Nephron progenitor cell (in vitro differentiated cells): Measurements from ENCODE around the gene CRTC1.

Source experiments
- DNase-seq: peaks from one replicate; pipeline ENCODE4 v3.0.0; 2021
- H3K27ac Mint-ChIP-seq: 2 replicates; pipeline ENCODE4 v1.8.0; 2021; ENCODE audit warnings: mild to moderate bottlenecking, moderate library complexity, mixed read lengths
- H3K27me3 Mint-ChIP-seq: 2 replicates; pipeline ENCODE4 v1.8.0; 2021; ENCODE audit warnings: mild to moderate bottlenecking, low read depth, mixed read lengths; ENCODE audit not compliant: poor library complexity
- H3K36me3 Mint-ChIP-seq: 2 replicates; pipeline ENCODE4 v1.8.0; 2021; ENCODE audit warnings: low read depth, mixed read lengths
- H3K4me1 Mint-ChIP-seq: 2 replicates; pipeline ENCODE4 v1.8.0; 2021; ENCODE audit warnings: mixed read lengths
- H3K4me3 Mint-ChIP-seq: 2 replicates; pipeline ENCODE4 v1.8.0; 2021; ENCODE audit warnings: mild to moderate bottlenecking, moderate library complexity, mixed read lengths
- H3K9me3 Mint-ChIP-seq: 2 replicates; pipeline ENCODE4 v1.8.0; 2021; ENCODE audit warnings: mild to moderate bottlenecking, moderate library complexity, mixed read lengths
- TF ChIP-seq, protein P1 (sequence below): fragments of 200-600 bp; sonication (generic); IDR thresholded peaks from 2 replicates; pipeline ENCODE4 v1.5.0; 2021; ENCODE audit warnings: antibody characterized with exemption

The CRTC1 gene

GRCh38 chr19:18794692-18795091 is 111.2 kb downstream of the CRTC1 start:
- peaks cover 4% of the 10 kb centered on the region for H3K9me3 Mint-ChIP-seq
- TF ChIP-seq, protein P1, sequence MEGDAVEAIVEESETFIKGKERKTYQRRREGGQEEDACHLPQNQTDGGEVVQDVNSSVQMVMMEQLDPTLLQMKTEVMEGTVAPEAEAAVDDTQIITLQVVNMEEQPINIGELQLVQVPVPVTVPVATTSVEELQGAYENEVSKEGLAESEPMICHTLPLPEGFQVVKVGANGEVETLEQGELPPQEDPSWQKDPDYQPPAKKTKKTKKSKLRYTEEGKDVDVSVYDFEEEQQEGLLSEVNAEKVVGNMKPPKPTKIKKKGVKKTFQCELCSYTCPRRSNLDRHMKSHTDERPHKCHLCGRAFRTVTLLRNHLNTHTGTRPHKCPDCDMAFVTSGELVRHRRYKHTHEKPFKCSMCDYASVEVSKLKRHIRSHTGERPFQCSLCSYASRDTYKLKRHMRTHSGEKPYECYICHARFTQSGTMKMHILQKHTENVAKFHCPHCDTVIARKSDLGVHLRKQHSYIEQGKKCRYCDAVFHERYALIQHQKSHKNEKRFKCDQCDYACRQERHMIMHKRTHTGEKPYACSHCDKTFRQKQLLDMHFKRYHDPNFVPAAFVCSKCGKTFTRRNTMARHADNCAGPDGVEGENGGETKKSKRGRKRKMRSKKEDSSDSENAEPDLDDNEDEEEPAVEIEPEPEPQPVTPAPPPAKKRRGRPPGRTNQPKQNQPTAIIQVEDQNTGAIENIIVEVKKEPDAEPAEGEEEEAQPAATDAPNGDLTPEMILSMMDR = no peak
- H3K36me3 Mint-ChIP-seq = no peaks in the 10 kb centered on the region
- peaks cover 13% of the 10 kb centered on the region for H3K4me1 Mint-ChIP-seq
- no peak for DNase-seq
- H3K27ac Mint-ChIP-seq = no peak overlapping the region
- peaks cover 82% of the 10 kb centered on the region for H3K27me3 Mint-ChIP-seq
- no peak overlapping the region for H3K4me3 Mint-ChIP-seq

DNA sequence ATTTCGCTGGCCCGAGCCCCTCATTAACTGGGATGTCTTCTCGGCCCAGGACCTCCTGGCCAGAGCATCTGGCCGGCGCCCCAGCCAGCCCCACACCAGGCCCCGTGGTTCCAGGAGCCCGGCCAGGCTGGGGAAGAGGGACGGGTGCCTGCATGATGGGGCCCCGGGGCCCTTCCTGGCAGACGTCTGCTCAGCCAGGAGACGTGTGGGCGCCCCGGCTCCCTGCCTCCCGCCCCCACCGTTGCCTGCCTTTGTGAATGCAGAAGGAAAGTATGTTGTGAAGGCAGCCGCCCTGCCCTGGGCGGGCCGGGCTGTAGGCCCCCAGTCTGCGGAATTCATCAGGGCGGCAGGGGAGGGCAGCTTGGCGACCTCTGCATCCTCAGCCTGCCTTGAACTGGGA is 112.1 kb downstream of the CRTC1 start:
- no peaks in the 10 kb centered on the region for H3K36me3 Mint-ChIP-seq
- peaks cover 7% of the 10 kb centered on the region for H3K4me1 Mint-ChIP-seq
- no peak overlapping the region for H3K27ac Mint-ChIP-seq
- no peaks in the 10 kb centered on the region for H3K9me3 Mint-ChIP-seq
- peaks cover 73% of the 10 kb centered on the region for H3K27me3 Mint-ChIP-seq
- TF ChIP-seq, protein P1 = no peak
- DNase-seq = no peak
- H3K4me3 Mint-ChIP-seq = no peak overlapping the region

GRCh38 chr19:18796239-18796638 is 112.8 kb downstream of the CRTC1 start:
- no peak overlapping the region for H3K27ac Mint-ChIP-seq
- DNase-seq = no peak

DNA sequence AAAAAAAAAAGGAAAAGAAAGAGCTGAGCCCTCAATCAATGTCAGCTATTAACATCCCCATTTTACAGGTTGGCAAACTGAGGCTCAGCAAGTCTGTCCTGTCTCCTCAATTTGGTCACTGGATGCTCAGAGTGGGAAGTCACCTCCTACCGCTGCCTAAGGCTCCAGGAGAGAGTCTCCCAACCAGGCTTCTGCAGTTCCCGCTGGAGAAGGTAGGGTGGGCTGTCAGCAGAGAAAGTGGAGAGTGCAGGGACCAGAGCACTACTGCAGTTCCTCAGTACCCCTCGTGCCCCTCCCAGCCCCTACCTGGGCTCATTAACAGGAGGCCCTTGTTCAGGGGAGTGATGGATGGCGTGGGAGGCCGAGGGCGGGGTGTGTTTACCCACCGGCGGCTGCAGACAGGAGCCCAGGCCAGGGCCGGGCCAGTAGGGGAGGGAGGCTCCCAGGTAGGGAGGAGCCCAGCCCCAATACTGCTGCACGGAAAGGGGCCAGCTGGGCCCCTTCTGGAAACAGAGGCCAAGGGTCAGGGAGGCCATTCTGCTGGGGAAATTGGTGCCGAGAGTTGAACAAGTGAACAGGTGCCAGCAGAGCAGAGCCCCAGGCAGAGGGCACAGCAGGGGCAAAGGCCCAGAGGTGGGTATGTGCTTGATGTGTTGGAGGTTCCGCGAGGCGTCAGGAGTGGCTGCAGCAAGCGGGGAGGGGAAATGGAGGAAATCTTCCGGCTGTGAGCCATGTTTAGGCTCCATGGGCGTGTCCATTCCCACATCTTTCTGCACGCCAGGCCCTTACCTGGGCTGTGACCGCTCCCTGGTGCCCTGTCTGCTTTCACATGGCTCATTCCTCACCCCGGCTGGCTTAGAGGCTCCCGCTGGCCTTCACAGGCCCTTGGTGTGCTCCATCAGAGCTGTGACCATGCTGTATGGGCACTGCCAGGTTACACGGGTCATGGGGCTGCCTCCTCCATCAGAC is 115.2 kb downstream of the CRTC1 start:
- Mint-ChIP-seq H3K27ac (no peak overlapping the region), H3K36me3 (no peaks in the 10 kb centered on the region), H3K27me3 (peaks cover 42% of the 10 kb centered on the region), H3K4me1 (peaks cover 12% of the 10 kb centered on the region), H3K9me3 (no peaks in the 10 kb centered on the region), H3K4me3 (no peak overlapping the region)
- DNase-seq = peak; percentile 31
- TF ChIP-seq, protein P1 = no peak

More at GRCh38 chr19:18796239-18796638, 112.8 kb downstream of the CRTC1 start:
- Mint-ChIP-seq H3K27me3 (peaks cover 66% of the 10 kb centered on the region), H3K36me3 (no peaks in the 10 kb centered on the region), H3K9me3 (no peaks in the 10 kb centered on the region), H3K4me3 (no peak overlapping the region), H3K4me1 (peaks cover 7% of the 10 kb centered on the region)
- TF ChIP-seq, protein P1 = no peak

GRCh38 chr19:18799389-18799970 is 116.0 kb downstream of the CRTC1 start:
- H3K4me3 Mint-ChIP-seq = no peak overlapping the region
- H3K27ac Mint-ChIP-seq = no peak overlapping the region
- H3K27me3 Mint-ChIP-seq = peaks cover 34% of the 10 kb centered on the region
- TF ChIP-seq, protein P1 = no peak
- H3K4me1 Mint-ChIP-seq = peaks cover 16% of the 10 kb centered on the region
- H3K36me3 Mint-ChIP-seq = no peaks in the 10 kb centered on the region
- DNase-seq = no peak
- H3K9me3 Mint-ChIP-seq = no peaks in the 10 kb centered on the region
